HG03103 (cell line): ENCODE results near the gene FKBP2.

Source experiments
- ATAC-seq: cut with Tn5 transposase; IDR thresholded peaks from one replicate; pipeline ENCODE4 v1.9.1; 2021; ENCODE audit warnings: low read depth; ENCODE audit not compliant: unreplicated experiment

FKBP2 gene

GRCh38 chr11:64260147-64260708 lies 19.3 kb downstream of the FKBP2 start:
- no peak for ATAC-seq

GRCh38 chr11:64261556-64262080 lies 20.7 kb downstream of the FKBP2 start:
- ATAC-seq = no peak

GRCh38 chr11:64262271-64263002 lies 21.5 kb downstream of the FKBP2 start:
- no peak for ATAC-seq

GRCh38 chr11:64263021-64263946 lies 22.4 kb downstream of the FKBP2 start:
- no peak for ATAC-seq

- no peak for ATAC-seq
Observed at GRCh38 chr11:64263947-64264317, 23.0 kb downstream of the FKBP2 start.

GRCh38 chr11:64264371-64264852 lies 23.5 kb downstream of the FKBP2 start:
- ATAC-seq = no peak

GRCh38 chr11:64265176-64266160 lies 24.6 kb downstream of the FKBP2 start:
- no peak for ATAC-seq

GRCh38 chr11:64266339-64266738 lies 25.4 kb downstream of the FKBP2 start:
- no peak for ATAC-seq

- no peak for ATAC-seq
Observed at GRCh38 chr11:64267207-64267945, 26.5 kb downstream of the FKBP2 start.

GRCh38 chr11:64268025-64268892 lies 27.4 kb downstream of the FKBP2 start:
- no peak for ATAC-seq

GRCh38 chr11:64268893-64269539 lies 28.1 kb downstream of the FKBP2 start:
- peak; percentile 7 for ATAC-seq

GRCh38 chr11:64269540-64270220 lies 28.8 kb downstream of the FKBP2 start:
- peak; percentile 58 for ATAC-seq

- no peak for ATAC-seq
Observed at GRCh38 chr11:64275031-64275800, 34.3 kb downstream of the FKBP2 start.

- ATAC-seq = no peak
Observed at GRCh38 chr11:64275841-64276240, 34.9 kb downstream of the FKBP2 start.

GRCh38 chr11:64276653-64277431 lies 35.9 kb downstream of the FKBP2 start:
- no peak for ATAC-seq
